GM19193 (cell line): ENCODE data around the gene CUEDC2.

Experiments used
- POLR2A ChIP-seq: IDR thresholded peaks from 4 replicates; pipeline ENCODE4 v1.6.1; 2011; ENCODE audit not compliant: insufficient read depth, insufficient read length; ENCODE audit errors: extremely low read depth

CUEDC2 gene

GRCh38 chr10:102432162-102432950, at the start of gene CUEDC2:
Gene CUEDC2, minus strand, starts transcription at chr10:102432574. Its CDS starts 7,386 bp downstream, at chr10:102425188.
- TF ChIP-seq POLR2A: peak; percentile 74

GRCh38 chr10:102480396-102480795, 48.0 kb upstream of the CUEDC2 start:
- TF ChIP-seq POLR2A: no peak

- no peak for TF ChIP-seq POLR2A
Observed at GRCh38 chr10:102479651-102480050, 47.3 kb upstream of the CUEDC2 start.

GRCh38 chr10:102476466-102477141, 44.2 kb upstream of the CUEDC2 start:
- no peak for TF ChIP-seq POLR2A

GRCh38 chr10:102475451-102476040, 43.2 kb upstream of the CUEDC2 start:
- TF ChIP-seq POLR2A: no peak

GRCh38 chr10:102473445-102474331, 41.3 kb upstream of the CUEDC2 start:
- no peak for TF ChIP-seq POLR2A

- TF ChIP-seq POLR2A: no peak
Observed at GRCh38 chr10:102470579-102471546, 38.5 kb upstream of the CUEDC2 start.

- no peak for TF ChIP-seq POLR2A
Observed at GRCh38 chr10:102468683-102469082, 36.3 kb upstream of the CUEDC2 start.

GRCh38 chr10:102467971-102468438, 35.6 kb upstream of the CUEDC2 start:
- TF ChIP-seq POLR2A: no peak

GRCh38 chr10:102467318-102467717, 34.9 kb upstream of the CUEDC2 start:
- TF ChIP-seq POLR2A: no peak

GRCh38 chr10:102465466-102465865, 33.1 kb upstream of the CUEDC2 start:
- TF ChIP-seq POLR2A: no peak

GRCh38 chr10:102463983-102464382, 31.6 kb upstream of the CUEDC2 start:
- no peak for TF ChIP-seq POLR2A

- no peak for TF ChIP-seq POLR2A
Observed at GRCh38 chr10:102462512-102463054, 30.2 kb upstream of the CUEDC2 start.
